Measurements from ENCODE around the gene IL2RA.
"Not testable (repeated sequence)": the region's sequence is repeated elsewhere in the genome, so short reads cannot be mapped to it uniquely, and the experiment has no call there.

DNA sequence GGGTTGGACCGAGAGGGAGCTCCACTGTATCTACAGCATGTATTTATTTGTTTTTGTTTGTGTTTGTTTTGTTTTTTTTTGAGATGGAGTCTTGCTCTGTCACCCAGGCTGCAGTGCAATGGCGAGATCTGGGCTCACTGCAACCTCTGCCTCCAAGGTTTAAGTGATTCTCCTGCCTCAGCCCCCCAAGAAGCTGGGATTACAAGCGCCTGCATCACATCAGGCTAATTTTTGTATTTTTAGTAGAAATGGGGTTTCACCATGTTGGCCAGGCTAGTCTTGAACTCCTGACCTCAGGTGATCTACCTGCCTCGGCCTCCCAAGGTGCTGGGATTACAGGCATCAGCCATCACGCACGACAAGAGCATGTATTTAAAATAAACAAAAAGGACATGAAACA lies 18.8 kb downstream of the IL2RA start:
- TF ChIP-seq, protein P1, sequence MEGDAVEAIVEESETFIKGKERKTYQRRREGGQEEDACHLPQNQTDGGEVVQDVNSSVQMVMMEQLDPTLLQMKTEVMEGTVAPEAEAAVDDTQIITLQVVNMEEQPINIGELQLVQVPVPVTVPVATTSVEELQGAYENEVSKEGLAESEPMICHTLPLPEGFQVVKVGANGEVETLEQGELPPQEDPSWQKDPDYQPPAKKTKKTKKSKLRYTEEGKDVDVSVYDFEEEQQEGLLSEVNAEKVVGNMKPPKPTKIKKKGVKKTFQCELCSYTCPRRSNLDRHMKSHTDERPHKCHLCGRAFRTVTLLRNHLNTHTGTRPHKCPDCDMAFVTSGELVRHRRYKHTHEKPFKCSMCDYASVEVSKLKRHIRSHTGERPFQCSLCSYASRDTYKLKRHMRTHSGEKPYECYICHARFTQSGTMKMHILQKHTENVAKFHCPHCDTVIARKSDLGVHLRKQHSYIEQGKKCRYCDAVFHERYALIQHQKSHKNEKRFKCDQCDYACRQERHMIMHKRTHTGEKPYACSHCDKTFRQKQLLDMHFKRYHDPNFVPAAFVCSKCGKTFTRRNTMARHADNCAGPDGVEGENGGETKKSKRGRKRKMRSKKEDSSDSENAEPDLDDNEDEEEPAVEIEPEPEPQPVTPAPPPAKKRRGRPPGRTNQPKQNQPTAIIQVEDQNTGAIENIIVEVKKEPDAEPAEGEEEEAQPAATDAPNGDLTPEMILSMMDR (IDR thresholded peaks at IDR 0.05), result not testable (repeated sequence)
- TF ChIP-seq POLR2A (IDR thresholded peaks at IDR 0.05), result not testable (repeated sequence)

Measured in testis (tissue), 2 donors.